Measurements from ENCODE around the gene GPR35.

GPR35 gene

GRCh38 chr2:240589850-240590525, 35.3 kb upstream of the GPR35 start:
- DNase-seq: no peak

GRCh38 chr2:240590681-240591111, 34.6 kb upstream of the GPR35 start:
- no peak for DNase-seq

DNA sequence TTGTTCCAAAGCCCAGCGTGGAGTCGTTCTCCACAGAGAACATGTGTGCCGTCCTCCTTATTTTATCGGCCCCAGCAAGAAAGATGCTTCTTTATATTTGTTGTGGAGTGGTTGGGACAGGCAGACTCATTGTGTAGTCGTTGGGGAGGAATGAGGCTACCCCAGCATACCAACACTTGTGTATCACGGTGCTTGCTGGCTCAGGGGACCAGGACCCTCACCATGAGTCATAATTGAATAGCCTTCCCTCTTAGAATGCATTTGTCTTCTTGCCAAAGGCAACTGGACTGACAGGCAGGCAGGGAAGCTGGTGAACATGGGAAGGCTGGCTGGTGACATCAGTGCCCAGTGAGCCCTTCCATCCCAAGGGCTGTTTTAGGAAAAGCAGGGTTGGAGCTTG, 34.1 kb upstream of the GPR35 start:
- no peak for DNase-seq

DNA sequence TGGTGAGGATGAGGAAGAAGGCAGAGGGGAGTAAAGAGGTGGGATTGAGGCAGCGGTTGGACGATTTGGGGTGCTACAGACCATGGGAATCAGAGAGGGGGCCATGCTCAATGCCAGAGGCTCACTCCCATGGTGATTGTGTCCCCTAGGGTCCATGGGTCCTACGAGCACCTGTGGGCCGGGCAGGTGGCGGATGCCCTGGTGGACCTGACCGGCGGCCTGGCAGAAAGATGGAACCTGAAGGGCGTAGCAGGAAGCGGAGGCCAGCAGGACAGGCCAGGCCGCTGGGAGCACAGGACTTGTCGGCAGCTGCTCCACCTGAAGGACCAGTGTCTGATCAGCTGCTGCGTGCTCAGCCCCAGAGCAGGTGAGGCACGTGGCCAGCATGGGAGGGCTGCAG, 33.5 kb upstream of the GPR35 start:
- DNase-seq: no peak

GRCh38 chr2:240593026-240593702, 32.1 kb upstream of the GPR35 start:
- DNase-seq: no peak

- DNase-seq: no peak
Observed at GRCh38 chr2:240593703-240594451, 31.4 kb upstream of the GPR35 start.

GRCh38 chr2:240594511-240595380, 30.5 kb upstream of the GPR35 start:
- no peak for DNase-seq

GRCh38 chr2:240595381-240596079, 29.8 kb upstream of the GPR35 start:
- DNase-seq: peak; percentile 54

DNA sequence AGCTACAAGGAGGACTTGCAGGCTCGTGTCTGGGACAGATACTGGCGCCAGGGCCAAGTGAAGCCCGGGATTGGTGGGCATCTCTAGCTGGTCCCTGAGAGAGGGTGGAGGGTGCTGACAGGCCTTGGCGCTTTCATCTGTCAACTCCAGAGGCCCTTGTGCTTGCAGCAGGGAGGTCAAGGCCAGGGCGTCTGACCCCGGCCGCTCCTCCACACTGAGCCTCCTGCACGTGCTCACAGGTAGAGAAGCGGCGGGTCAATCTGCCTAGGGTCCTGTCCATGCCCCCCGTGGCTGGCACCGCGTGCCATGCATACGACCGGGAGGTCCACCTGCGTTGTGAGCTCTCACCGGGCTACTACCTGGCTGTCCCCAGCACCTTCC, 29.2 kb upstream of the GPR35 start:
- no peak for DNase-seq

DNA sequence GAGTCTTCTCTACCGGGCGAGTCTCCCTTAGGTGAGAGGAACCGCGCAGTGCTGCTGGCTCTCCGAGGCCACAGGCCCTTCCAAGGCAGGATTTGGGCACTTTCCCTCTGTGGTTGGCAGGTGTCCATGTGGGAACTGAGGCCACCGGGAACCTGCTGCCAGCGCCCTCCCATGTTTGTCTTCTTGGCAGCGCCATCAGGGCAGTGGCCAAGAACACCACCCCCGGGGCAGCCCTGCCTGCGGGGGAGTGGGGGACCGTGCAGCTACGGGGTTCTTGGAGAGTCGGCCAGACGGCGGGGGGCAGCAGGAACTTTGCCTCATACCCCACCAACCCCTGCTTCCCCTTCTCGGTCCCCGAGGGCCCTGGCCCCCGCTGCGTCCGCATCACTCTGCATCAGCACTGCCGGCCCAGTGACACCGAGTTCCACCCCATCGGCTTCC, 28.8 kb upstream of the GPR35 start:
- DNase-seq: no peak

DNA sequence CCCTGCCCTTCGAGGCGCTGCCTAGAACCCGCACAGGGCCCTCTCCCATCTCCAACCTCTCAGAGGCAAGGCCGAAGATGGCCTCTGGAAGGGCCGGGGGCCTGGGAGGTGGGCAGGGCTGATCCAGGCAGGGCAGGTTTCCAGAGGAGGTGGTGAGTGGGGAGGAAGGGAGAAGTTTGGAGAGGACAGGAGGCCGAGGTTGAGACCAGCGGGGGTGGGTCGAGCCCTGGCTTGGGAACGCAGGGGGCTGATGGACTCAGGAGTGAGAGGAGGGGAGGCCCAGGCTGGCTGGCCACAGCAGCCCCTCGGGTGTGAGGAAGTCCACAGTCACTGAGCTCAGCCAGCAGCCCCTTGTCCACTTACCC, 28.2 kb upstream of the GPR35 start:
- no peak for DNase-seq

- DNase-seq: no peak
Observed at GRCh38 chr2:240597419-240598181, 27.7 kb upstream of the GPR35 start.

- DNase-seq: no peak
Observed at GRCh38 chr2:240598311-240598911, 26.9 kb upstream of the GPR35 start.

GRCh38 chr2:240599141-240599583, 26.1 kb upstream of the GPR35 start:
- DNase-seq: no peak

DNA sequence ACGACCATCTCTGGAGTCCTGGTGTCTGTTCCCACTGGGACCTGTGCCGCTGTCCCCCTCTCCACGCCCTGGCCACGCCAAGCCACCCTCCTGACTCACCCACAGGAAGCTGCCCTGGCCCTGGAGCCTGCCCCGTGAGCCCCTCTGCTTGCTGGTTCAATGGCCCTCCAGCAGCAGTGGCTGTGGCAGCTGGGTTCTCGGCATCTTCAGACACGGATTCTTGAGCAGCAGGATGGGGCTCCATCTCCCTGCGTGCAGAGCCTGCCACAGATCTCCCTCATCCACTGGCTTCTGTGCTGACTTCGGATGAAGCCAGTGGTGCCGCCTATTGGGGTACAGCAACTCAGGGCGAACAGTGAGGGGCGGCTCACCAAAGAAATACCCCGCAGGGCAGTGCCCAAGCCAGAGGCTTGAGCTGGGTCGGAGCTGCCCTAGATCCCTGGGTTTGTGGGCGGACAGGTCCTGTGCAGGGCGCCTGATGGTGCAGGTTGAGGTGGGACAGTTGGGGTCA, 24.8 kb upstream of the GPR35 start:
- no peak for DNase-seq

GRCh38 chr2:240601061-240601830, 24.0 kb upstream of the GPR35 start:
- DNase-seq: no peak

DNA sequence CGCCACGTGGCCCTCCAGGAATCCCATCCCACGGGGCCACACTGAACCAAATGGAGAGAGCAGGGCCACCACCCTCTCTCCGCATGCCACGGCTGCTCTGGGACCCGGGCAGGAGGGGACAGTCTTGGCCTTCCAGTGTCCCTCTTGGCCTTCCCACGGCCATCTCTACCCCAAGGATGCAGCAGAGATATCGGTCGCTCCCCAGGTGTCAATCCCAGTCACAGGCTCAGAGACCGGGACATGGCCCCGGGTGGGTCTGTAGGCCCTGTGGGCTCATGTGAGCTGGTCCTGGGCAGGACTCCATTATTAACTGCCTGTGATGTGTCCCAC, 23.5 kb upstream of the GPR35 start:
- DNase-seq: no peak

DNA sequence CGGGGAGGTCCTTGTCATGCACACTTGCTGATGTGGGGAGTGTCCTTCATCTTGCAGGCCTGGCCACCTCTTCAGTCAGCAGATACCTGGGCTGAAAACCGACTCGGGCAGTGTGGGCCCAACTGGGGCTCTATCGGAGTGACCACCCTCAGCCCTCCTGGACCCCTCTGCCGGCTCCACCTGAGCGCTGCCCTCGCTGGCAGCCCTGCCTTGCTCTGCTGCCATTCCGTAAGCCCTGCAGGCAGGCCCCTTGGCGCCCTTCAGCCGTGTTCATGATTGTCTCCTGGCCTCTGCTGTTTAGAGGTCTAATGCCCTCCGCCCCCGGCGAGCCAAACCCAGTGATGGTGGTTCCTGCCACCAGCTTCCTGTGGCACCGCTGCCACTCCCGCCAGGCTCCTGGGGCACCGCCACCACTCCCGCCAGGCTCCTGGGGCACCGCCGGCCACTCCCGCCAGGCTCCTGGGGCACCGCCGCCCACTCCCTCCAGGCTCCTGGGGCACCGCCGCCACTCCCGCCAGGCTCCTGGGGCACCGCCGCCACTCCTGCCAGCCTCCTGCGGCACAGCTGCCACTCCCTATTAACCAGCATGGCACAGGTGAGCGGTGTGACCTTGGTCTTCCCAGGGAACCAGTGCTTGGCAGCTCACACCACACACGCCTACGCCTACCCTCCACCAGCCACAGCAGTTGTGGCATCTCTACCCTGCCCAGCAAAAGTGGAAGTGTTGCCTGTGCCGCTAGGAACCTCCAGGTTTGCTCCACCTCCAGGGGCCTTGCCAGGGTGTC, 22.8 kb upstream of the GPR35 start:
- no peak for DNase-seq

- DNase-seq: no peak
Observed at GRCh38 chr2:240603081-240603835, 22.0 kb upstream of the GPR35 start.

Data from hematopoietic multipotent progenitor cell treated with erythropoietin and hydrocortisone succinate and interleukin-3 and kit ligand, for 8 days (in vitro differentiated cells).